Urothelium cell line (cell line): Measurements from ENCODE around the gene GGA1.
"Not testable (repeated sequence)": the region's sequence is repeated elsewhere in the genome, so short reads cannot be mapped to it uniquely, and the experiment has no call there.

Source experiments
- DNase-seq: peaks from one replicate; pipeline ENCODE4 v3.0.0; 2011; ENCODE audit warnings: low spot score, mixed read lengths
- FAIRE-seq: peaks from 2 replicates; lab custom pipeline; 2011; peaks lifted over from hg19 to GRCh38; lab: Jason Lieb, UNC

Gene GGA1

GRCh38 chr22:37607935-37608476 is 628 bp upstream of the GGA1 start:
- FAIRE-seq (no peak), DNase-seq (no peak)

- FAIRE-seq = no peak
- DNase-seq = no peak
These were observed 862 bp downstream of the GGA1 start for GRCh38 chr22:37609240-37610152.

DNA sequence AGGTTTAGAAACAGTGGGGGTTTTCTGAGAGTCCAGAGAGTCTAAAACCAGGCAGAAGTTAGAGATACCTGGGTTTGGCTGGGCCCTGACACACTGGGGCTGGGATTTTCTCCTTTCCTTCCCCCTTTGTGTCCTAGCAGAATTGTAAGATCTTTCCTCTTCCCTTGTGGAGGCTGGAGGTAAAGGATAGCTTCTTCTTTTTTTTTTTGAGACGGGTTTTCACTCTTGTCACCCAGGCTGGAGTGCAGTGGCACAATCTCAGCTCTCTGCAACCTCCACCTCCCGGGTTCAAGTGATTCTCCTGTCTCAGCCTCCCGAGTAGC is 1.5 kb downstream of the GGA1 start:
- not testable (repeated sequence) for DNase-seq, FAIRE-seq

DNA sequence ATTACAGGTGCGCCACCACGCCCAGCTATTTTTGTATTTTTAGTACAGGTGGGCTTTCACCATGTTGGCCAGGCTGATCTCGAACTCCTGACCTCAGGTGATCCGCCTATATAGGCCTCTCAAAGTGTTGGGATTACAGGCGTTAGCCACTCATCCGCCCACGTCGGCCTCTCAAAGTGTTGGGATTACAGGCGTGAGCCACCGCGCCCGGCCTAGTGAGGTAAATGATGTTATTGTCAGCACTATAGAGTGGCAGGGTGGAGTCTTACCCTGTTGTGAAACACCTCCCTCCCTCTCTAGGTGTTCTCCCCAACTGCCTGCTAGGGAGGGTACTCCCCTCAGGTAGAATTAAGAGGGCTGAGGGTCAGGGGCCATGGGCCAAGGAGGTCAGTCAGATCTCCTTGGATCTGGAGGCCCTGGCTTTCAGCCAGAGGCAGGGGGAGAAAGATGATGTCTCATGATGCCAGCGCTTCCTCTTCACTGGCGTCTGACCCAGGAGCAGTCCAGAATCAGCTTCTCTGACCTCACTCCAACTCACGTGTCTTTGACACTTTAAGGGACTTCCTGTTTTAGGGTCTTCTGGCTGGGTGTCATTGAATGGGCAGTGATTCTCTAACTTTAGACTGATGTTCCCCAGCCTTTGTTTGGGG is 2.0 kb downstream of the GGA1 start:
- no peak for DNase-seq

GRCh38 chr22:37611207-37611606 is 2.6 kb downstream of the GGA1 start:
- FAIRE-seq (no peak), DNase-seq (no peak)

More for the DNA sequence above, 2.0 kb downstream of the GGA1 start:
- no peak for FAIRE-seq

DNA sequence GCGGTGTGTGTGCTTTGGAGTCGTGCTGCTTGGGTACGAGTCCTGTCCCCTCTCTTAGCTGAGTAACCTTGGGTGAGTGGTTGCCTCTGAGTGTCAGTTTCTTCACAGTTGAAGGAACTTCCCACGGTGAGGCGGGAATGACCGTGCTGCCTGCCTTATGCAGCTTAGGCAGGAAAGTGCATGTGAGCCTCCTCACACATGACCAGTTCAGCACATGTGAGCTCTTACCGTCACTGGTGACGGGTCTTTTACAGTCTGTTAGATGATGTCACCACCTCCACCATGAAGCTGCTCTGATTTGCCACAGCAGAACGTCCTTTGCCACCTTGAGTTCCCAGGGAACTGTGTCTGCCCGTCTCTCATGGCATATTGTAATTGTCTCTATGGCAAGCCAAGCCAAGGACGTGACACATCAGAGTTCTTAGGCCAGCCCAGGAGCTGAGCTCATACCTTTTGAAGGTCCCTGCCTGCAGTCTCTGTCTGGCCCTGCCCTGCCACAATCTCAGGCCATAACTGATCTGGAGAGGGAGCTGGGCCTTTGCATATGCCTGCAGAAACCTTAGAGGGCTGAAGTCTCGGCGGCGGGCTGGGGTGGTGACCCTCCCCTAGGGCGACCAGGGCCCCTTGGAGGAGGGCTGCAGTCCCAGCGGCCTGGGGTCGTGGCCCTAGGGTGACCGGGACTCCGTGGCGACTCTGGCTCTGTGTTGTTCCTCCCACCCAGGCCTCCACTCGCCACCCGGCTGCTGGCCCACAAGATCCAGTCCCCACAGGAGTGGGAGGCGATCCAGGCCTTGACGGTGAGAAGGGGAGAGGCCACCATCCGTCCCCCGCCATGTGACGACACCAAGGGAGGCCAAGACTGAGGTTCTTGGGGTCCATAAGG is 7.8 kb downstream of the GGA1 start:
- FAIRE-seq = no peak
- no peak for DNase-seq

DNA sequence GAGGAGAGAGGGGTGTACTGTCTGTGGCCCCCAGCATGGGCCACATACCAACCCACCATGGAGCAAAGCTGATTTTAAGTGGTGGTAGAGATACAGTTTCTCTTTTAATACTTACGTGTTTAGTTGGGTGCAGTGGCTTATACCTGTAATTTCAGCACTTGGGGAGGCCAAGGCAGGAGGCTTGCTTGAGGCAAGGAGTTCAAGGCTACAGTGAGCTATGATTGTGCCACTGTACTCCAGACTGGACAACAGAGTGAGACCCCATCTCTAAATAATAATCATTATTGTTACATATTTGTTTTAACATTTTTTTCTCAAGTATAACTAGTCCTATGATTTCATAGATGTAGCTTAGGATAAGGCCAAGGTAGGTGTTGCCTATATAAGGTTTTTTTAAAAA is 8.8 kb downstream of the GGA1 start:
- FAIRE-seq (no peak), DNase-seq (no peak)

GRCh38 chr22:37618072-37618656 is 9.5 kb downstream of the GGA1 start:
- FAIRE-seq (no peak), DNase-seq (no peak)

- FAIRE-seq (no peak), DNase-seq (no peak)
These were observed 10.0 kb downstream of the GGA1 start for GRCh38 chr22:37618674-37619073.

DNA sequence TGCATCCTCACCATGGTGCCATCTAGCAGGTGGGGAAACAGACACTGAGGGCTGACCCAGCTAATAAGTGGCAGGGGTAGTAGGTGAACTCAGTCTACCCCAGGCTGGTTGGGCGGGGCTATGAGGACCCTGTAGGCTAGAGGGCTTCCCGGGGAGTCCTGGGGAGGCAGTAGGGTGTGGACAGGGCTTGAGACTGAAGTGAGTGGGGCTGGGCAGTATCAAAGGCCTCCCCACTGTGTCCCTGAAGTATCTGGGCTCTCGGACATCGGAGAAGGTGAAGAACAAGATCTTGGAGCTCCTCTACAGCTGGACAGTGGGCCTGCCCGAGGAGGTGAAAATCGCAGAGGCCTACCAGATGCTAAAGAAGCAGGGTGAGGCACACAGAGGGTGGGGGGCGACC is 11.4 kb downstream of the GGA1 start:
- no peak for FAIRE-seq

DNA sequence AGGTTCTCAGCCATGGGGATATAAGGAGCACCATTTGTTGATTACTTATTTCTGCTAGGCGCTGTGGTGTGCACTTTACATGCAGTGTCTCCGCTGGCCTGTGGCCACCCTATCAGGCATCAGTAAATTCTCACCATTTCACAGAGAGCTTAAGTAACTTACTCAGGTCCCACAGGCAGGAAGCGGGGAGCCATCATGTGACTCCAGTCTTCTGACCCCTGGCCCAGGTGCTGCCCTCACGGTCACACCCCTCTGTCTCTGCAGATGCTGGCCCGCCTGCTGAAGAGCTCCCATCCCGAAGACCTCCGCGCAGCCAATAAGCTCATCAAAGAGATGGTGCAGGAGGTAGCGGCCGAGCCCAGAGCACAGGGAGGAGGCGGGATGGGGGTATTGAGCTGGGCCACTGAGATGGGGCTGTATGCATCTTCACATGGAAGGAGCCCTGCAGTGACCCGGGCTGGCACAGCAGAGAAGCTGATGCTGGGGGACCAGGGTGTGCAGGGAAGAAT is 12.8 kb downstream of the GGA1 start:
- DNase-seq = no peak
- no peak for FAIRE-seq

More for the DNA sequence above, 11.4 kb downstream of the GGA1 start:
- no peak for DNase-seq

DNA sequence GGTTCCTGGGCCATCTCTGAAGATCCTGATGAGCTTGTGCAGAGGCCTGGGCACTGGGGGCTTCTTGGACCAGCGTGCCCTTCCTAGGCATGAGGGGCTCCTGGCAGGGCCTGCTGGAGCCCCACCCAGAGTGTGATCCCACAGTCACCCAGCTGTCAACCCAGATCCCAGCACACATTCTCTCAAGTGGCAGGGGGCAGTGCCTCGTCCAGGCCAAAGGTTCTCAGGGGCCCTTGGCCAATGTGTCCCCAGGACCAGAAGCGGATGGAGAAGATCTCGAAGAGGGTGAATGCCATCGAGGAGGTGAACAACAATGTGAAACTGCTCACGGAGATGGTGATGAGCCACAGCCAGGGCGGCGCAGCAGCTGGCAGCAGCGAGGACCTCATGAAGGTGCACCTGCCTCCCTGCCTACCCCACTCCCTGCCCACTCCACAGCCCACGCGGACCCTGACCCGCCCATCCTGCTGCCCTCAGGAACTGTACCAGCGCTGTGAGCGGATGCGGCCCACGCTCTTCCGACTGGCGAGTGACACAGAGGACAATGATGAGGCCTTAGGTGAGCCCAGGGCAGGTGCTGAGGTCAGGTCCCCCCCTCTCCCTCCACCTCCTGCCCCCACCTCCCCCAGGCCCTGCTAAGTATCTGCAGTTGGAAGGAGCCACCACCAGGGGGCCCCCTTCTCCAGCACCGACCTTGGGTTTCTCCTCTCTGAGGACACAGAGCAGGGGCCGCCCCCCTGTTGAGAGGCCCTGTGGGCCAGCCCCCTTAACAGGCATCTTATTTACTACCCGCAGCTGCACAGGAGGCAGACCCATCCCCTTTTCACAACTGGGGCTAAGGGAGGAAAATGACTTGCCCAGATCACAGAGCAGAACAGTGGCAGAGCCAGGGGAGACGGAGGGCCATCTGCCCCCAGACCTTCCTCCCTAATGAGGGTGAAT is 14.7 kb downstream of the GGA1 start:
- FAIRE-seq (peak; percentile 23), DNase-seq (peak; percentile 83)

GRCh38 chr22:37624017-37624365 is 15.4 kb downstream of the GGA1 start:
- DNase-seq (no peak), FAIRE-seq (no peak)

DNA sequence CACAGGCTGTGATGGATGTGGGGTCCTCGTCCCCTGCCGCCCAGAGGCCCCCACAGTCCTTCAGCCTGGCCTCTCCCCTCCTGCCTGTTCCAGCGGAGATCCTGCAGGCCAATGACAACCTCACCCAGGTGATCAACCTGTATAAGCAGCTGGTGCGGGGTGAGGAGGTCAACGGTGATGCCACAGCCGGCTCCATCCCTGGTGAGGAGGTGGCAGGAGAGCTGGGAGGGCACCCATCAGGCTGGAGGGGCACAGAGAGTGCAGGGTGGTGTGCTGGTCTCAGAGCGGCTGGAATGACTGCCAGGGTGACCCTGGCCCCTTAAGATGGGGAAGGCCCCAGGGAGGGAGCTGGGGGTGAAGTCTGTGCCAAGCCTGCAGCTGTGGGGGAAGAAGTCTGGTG is 16.2 kb downstream of the GGA1 start:
- DNase-seq (no peak), FAIRE-seq (no peak)

- FAIRE-seq = peak; percentile 23
- DNase-seq = no peak
These were observed 17.1 kb downstream of the GGA1 start for GRCh38 chr22:37625737-37626136.

GRCh38 chr22:37626144-37626543 is 17.5 kb downstream of the GGA1 start:
- no peak for DNase-seq
- FAIRE-seq = no peak

- FAIRE-seq (no peak), DNase-seq (no peak)
These were observed 18.0 kb downstream of the GGA1 start for GRCh38 chr22:37626556-37627075.

DNA sequence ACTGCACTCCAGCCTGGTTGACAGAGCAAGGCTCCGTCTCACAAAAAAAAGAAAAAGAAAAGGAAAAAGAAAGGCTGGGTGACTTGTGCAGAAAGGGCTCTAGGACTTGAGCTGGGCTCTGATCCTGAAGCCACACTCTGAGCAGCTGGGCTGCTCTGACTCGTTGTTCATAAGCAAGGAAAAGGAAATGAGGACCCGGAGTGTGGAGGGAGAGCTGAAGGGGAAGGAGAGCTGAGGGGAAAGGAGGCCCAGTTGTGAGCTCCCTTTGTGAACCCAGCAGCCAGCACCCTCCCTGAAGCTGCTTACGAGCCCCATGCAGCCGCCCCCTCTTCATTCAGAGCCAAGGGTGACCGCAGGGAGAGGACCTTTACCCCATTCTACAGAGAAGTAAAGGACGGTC is 18.5 kb downstream of the GGA1 start:
- DNase-seq (no peak), FAIRE-seq (no peak)

- FAIRE-seq (no peak), DNase-seq (no peak)
These were observed 18.9 kb downstream of the GGA1 start for GRCh38 chr22:37627545-37627944.
